Measurements from ENCODE around the gene TPK1.
A peak's percentile ranks its signal among the peaks of the same experiment; 100 is the strongest.
"Not testable (repeated sequence)": the region's sequence is repeated elsewhere in the genome, so short reads cannot be mapped to it uniquely, and the experiment has no call there.

Gene TPK1

DNA sequence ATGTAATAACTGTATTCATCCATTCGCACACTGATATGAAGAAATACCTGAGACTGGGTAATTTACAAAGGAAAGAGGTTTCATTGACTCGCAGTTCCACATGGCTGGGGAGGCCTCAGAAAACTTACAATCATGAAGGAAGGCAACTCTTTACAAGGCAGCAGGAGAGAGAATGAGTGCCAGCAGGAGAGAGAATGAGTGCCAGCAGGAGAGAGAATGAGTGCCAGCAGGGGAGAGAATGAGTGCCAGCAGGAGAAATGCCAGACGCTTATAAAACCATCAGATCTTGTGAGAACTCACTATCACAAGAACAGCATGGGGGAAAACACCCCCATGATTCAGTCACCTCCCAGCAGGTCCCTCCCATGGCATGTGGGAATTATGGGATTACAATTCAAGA is 58.0 kb downstream of the TPK1 start:
- not testable (repeated sequence) for ATAC-seq (ENCODE audit: low read depth); H3K4me3 Mint-ChIP-seq; H3K36me3 Mint-ChIP-seq; H3K9me3 Mint-ChIP-seq; H3K27ac Mint-ChIP-seq; H3K27me3 Mint-ChIP-seq; DNase-seq (ENCODE audit: low spot score in 2 of 2)
- peaks cover 24% of the 10 kb centered on the region for H3K4me1 Mint-ChIP-seq

- no peak for DNase-seq (ENCODE audit: low spot score in 2 of 2)
- peaks cover 24% of the 10 kb centered on the region for H3K4me1 Mint-ChIP-seq
- H3K36me3 Mint-ChIP-seq = peaks cover 7% of the 10 kb centered on the region
- no peak overlapping the region for H3K27ac Mint-ChIP-seq
- no peak overlapping the region for H3K4me3 Mint-ChIP-seq
- H3K27me3 Mint-ChIP-seq = no peaks in the 10 kb centered on the region
- peaks cover 5% of the 10 kb centered on the region for H3K9me3 Mint-ChIP-seq
- no peak for ATAC-seq (ENCODE audit: low read depth)
These were observed 58.6 kb downstream of the TPK1 start for GRCh38 chr7:144777005-144777839.

GRCh38 chr7:144776447-144776846 is 59.4 kb downstream of the TPK1 start:
- no peak for DNase-seq (ENCODE audit: low spot score in 2 of 2)
- Mint-ChIP-seq H3K27ac (no peak overlapping the region), H3K36me3 (peaks cover 7% of the 10 kb centered on the region), H3K9me3 (peaks cover 5% of the 10 kb centered on the region), H3K4me1 (peaks cover 23% of the 10 kb centered on the region), H3K4me3 (no peak overlapping the region), H3K27me3 (no peaks in the 10 kb centered on the region)
- no peak for ATAC-seq (ENCODE audit: low read depth)

GRCh38 chr7:144775749-144776148 is 60.1 kb downstream of the TPK1 start:
- Mint-ChIP-seq H3K27me3 (no peaks in the 10 kb centered on the region), H3K9me3 (peaks cover 5% of the 10 kb centered on the region), H3K36me3 (peaks cover 7% of the 10 kb centered on the region), H3K4me3 (no peak overlapping the region), H3K4me1 (peaks cover 25% of the 10 kb centered on the region), H3K27ac (peak overlapping the region; percentile 2)
- DNase-seq (ENCODE audit: low spot score in 2 of 2) = no peak
- no peak for ATAC-seq (ENCODE audit: low read depth)

- Mint-ChIP-seq H3K27me3 (no peaks in the 10 kb centered on the region), H3K4me1 (peaks cover 25% of the 10 kb centered on the region), H3K4me3 (no peak overlapping the region), H3K9me3 (peaks cover 2% of the 10 kb centered on the region), H3K36me3 (peaks cover 6% of the 10 kb centered on the region), H3K27ac (peak overlapping the region; percentile 10)
- DNase-seq (ENCODE audit: low spot score in 2 of 2) (no peak), ATAC-seq (ENCODE audit: low read depth) (no peak)
These were observed 63.9 kb downstream of the TPK1 start for GRCh38 chr7:144771927-144772326.

- Mint-ChIP-seq H3K4me1 (peaks cover 23% of the 10 kb centered on the region), H3K27me3 (no peaks in the 10 kb centered on the region), H3K27ac (peak overlapping the region; percentile 10), H3K36me3 (peaks cover 6% of the 10 kb centered on the region), H3K4me3 (no peak overlapping the region), H3K9me3 (peaks cover 2% of the 10 kb centered on the region)
- DNase-seq (ENCODE audit: low spot score in 2 of 2) (no peak), ATAC-seq (ENCODE audit: low read depth) (peak; percentile 34)
These were observed 64.7 kb downstream of the TPK1 start for GRCh38 chr7:144771174-144771573.

- ATAC-seq (ENCODE audit: low read depth) = no peak
- no peaks in the 10 kb centered on the region for H3K27me3 Mint-ChIP-seq
- no peaks in the 10 kb centered on the region for H3K9me3 Mint-ChIP-seq
These were observed 66.5 kb downstream of the TPK1 start for GRCh38 chr7:144769352-144769751.

GRCh38 chr7:144768633-144769032 is 67.2 kb downstream of the TPK1 start:
- Mint-ChIP-seq H3K36me3 (peaks cover 13% of the 10 kb centered on the region), H3K27ac (no peak overlapping the region), H3K9me3 (no peaks in the 10 kb centered on the region), H3K4me3 (no peak overlapping the region), H3K4me1 (peaks cover 12% of the 10 kb centered on the region), H3K27me3 (no peaks in the 10 kb centered on the region)
- DNase-seq (ENCODE audit: low spot score in 2 of 2) (no peak), ATAC-seq (ENCODE audit: low read depth) (no peak)

More at GRCh38 chr7:144769352-144769751, 66.5 kb downstream of the TPK1 start:
- Mint-ChIP-seq H3K4me3 (no peak overlapping the region), H3K27ac (no peak overlapping the region), H3K4me1 (peaks cover 12% of the 10 kb centered on the region), H3K36me3 (peaks cover 10% of the 10 kb centered on the region)
- no peak for DNase-seq (ENCODE audit: low spot score in 2 of 2)

- Mint-ChIP-seq H3K4me3 (no peak overlapping the region), H3K9me3 (no peaks in the 10 kb centered on the region), H3K36me3 (peaks cover 32% of the 10 kb centered on the region), H3K27me3 (no peaks in the 10 kb centered on the region), H3K27ac (no peak overlapping the region), H3K4me1 (peaks cover 4% of the 10 kb centered on the region)
- DNase-seq (ENCODE audit: low spot score in 2 of 2) (no peak), ATAC-seq (ENCODE audit: low read depth) (no peak)
These were observed 72.6 kb downstream of the TPK1 start for GRCh38 chr7:144763291-144763690.

GRCh38 chr7:144762853-144763252 is 73.0 kb downstream of the TPK1 start:
- ATAC-seq (ENCODE audit: low read depth) (no peak), DNase-seq (ENCODE audit: low spot score in 2 of 2) (no peak)
- H3K27me3 Mint-ChIP-seq = no peaks in the 10 kb centered on the region
- H3K36me3 Mint-ChIP-seq = peaks cover 33% of the 10 kb centered on the region
- H3K27ac Mint-ChIP-seq = no peak overlapping the region
- no peak overlapping the region for H3K4me3 Mint-ChIP-seq
- peaks cover 4% of the 10 kb centered on the region for H3K4me1 Mint-ChIP-seq
- no peaks in the 10 kb centered on the region for H3K9me3 Mint-ChIP-seq

- H3K36me3 Mint-ChIP-seq = peaks cover 32% of the 10 kb centered on the region
These were observed 74.4 kb downstream of the TPK1 start for GRCh38 chr7:144761493-144761892.

DNA sequence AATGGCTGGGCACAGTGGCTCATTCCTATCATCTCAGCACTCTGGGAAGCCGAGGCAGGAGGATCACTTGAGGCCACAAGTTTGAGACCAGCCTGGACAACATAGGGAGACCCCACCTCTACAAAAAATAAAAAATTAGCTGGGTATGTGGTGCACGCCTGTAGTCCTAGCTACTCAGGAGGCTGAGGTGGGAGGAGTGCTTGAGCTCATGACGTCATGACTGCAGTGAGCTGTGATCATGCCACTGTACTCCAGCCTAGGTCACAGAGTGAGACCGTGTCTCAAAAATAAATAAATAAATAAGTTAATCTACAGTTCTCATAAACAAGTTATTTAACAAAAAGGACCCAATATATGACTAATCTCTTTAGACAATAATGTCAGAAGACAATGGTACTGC is 76.2 kb downstream of the TPK1 start:
- DNase-seq (ENCODE audit: low spot score in 2 of 2) (no peak), ATAC-seq (ENCODE audit: low read depth) (no peak)
- no peak overlapping the region for H3K4me3 Mint-ChIP-seq
- H3K27me3 Mint-ChIP-seq = no peaks in the 10 kb centered on the region
- peaks cover 27% of the 10 kb centered on the region for H3K36me3 Mint-ChIP-seq
- H3K27ac Mint-ChIP-seq = no peak overlapping the region
- peaks cover 1% of the 10 kb centered on the region for H3K9me3 Mint-ChIP-seq
- H3K4me1 Mint-ChIP-seq = peaks cover 9% of the 10 kb centered on the region

More at GRCh38 chr7:144761493-144761892, 74.4 kb downstream of the TPK1 start:
- ATAC-seq (ENCODE audit: low read depth) (no peak), DNase-seq (ENCODE audit: low spot score in 2 of 2) (no peak)
- Mint-ChIP-seq H3K27ac (no peak overlapping the region), H3K4me1 (no peaks in the 10 kb centered on the region), H3K9me3 (peaks cover 1% of the 10 kb centered on the region), H3K27me3 (no peaks in the 10 kb centered on the region), H3K4me3 (no peak overlapping the region)

DNA sequence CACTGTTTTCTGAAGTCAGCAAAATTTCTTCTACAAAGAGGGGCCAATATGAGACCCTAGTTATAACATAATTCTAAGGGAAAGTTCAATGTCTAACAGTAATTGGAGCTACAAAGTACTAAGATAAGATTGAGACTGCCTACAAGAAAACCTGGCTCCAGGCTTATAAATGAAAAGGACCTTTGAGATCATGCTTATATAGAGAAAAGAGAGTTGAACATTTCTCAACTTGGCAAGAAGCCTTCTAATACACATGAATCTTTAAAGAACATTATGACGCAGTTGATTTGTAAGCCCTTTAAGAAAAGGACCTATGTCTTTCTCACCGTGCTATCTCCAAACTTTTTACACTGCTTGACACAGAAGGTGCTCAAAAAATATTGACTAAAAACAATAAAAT is 87.9 kb downstream of the TPK1 start:
- Mint-ChIP-seq H3K9me3 (peaks cover 4% of the 10 kb centered on the region), H3K4me3 (no peak overlapping the region), H3K36me3 (peaks cover 8% of the 10 kb centered on the region), H3K27ac (no peak overlapping the region), H3K27me3 (no peaks in the 10 kb centered on the region), H3K4me1 (peaks cover 3% of the 10 kb centered on the region)
- ATAC-seq (ENCODE audit: low read depth) (no peak), DNase-seq (ENCODE audit: low spot score in 2 of 2) (no peak)

GRCh38 chr7:144738708-144739314 is 97.0 kb downstream of the TPK1 start:
- peaks cover 2% of the 10 kb centered on the region for H3K9me3 Mint-ChIP-seq
- ATAC-seq (ENCODE audit: low read depth) (peak; percentile 64), DNase-seq (ENCODE audit: low spot score in 2 of 2) (peak in 1 of 2 donors; percentile 20)

More at GRCh38 chr7:144738708-144739314, 97.0 kb downstream of the TPK1 start:
- Mint-ChIP-seq H3K4me3 (no peak overlapping the region), H3K4me1 (peaks cover 10% of the 10 kb centered on the region), H3K27me3 (no peaks in the 10 kb centered on the region), H3K36me3 (peaks cover 11% of the 10 kb centered on the region), H3K27ac (no peak overlapping the region)
